GM19463 (cell line): ENCODE results near the gene GTPBP3.
"Not testable (repeated sequence)": the region's sequence is repeated elsewhere in the genome, so short reads cannot be mapped to it uniquely, and the experiment has no call there.

Experiments
- ATAC-seq: cut with Tn5 transposase; IDR thresholded peaks from one replicate; pipeline ENCODE4 v1.9.1; 2021; ENCODE audit warnings: mild to moderate bottlenecking, moderate library complexity; ENCODE audit not compliant: unreplicated experiment

The GTPBP3 gene

GRCh38 chr19:17340871-17341357 is 3.6 kb downstream of the GTPBP3 start:
- no peak for ATAC-seq

GRCh38 chr19:17341386-17341785 is 4.0 kb downstream of the GTPBP3 start:
- ATAC-seq = no peak

- no peak for ATAC-seq
Measured at GRCh38 chr19:17341845-17342244, 4.5 kb downstream of the GTPBP3 start.

GRCh38 chr19:17346109-17346671 is 8.8 kb downstream of the GTPBP3 start:
- ATAC-seq = no peak

GRCh38 chr19:17347361-17347760 is 10.0 kb downstream of the GTPBP3 start:
- no peak for ATAC-seq

GRCh38 chr19:17347877-17348276 is 10.5 kb downstream of the GTPBP3 start:
- no peak for ATAC-seq

GRCh38 chr19:17348700-17349099 is 11.3 kb downstream of the GTPBP3 start:
- no peak for ATAC-seq

GRCh38 chr19:17351815-17352435 is 14.6 kb downstream of the GTPBP3 start:
- ATAC-seq = no peak

- no peak for ATAC-seq
Measured at GRCh38 chr19:17352608-17353280, 15.4 kb downstream of the GTPBP3 start.

GRCh38 chr19:17353386-17353785 is 16.0 kb downstream of the GTPBP3 start:
- no peak for ATAC-seq

GRCh38 chr19:17357078-17357666 is 19.8 kb downstream of the GTPBP3 start:
- ATAC-seq = no peak

GRCh38 chr19:17357724-17358123 is 20.4 kb downstream of the GTPBP3 start:
- ATAC-seq = no peak

GRCh38 chr19:17358395-17358794 is 21.0 kb downstream of the GTPBP3 start:
- ATAC-seq = no peak

- no peak for ATAC-seq
Measured at GRCh38 chr19:17359905-17360800, 22.8 kb downstream of the GTPBP3 start.

GRCh38 chr19:17363852-17364605 is 26.7 kb downstream of the GTPBP3 start:
- not testable (repeated sequence) for ATAC-seq

- no peak for ATAC-seq
Measured at GRCh38 chr19:17365361-17365760, 28.0 kb downstream of the GTPBP3 start.

GRCh38 chr19:17370026-17370587 is 32.8 kb downstream of the GTPBP3 start:
- peak; percentile 70 for ATAC-seq

GRCh38 chr19:17376935-17377600 is 39.7 kb downstream of the GTPBP3 start, which contains the start of gene PLVAP:
PLVAP (minus strand) TSS chr19:17377342; CDS start chr19:17377288, 54 bp downstream.
- ATAC-seq = no peak

- ATAC-seq = no peak
Measured at GRCh38 chr19:17378271-17378670, 40.9 kb downstream of the GTPBP3 start.
